Measurements from ENCODE around the gene MED19. TPM values are rescaled to one million over a fixed set of nuclear protein-coding genes. Genes with fewer than 3 reads are reported as not detected.

Gene MED19
- total and polyA plus RNA-seq, 3 donors from 2014 or later = 48.3 to 52.3 (median 49.9) TPM

GRCh38 chr11:57659669-57660068 lies 52.3 kb downstream of the MED19 start:
- peaks cover 7% of the 10 kb centered on the region for H3K4me1 ChIP-seq
- H3K36me3 ChIP-seq (ENCODE audit: low read depth, missing control alignments) = no peaks in the 10 kb centered on the region
- no peaks in the 10 kb centered on the region for H3K27me3 ChIP-seq
- no peak overlapping the region for H3K4me3 ChIP-seq
- TF ChIP-seq POLR2A (IDR thresholded peaks at IDR 0.05) = no peak
- TF ChIP-seq CTCF (IDR thresholded peaks at IDR 0.05) = no peak
- DNase-seq = no peak
- WGBS, 2 donors = 92 to 95% methylated on average over 14 of the region's 14 CpGs
- no peak overlapping the region for H3K27ac ChIP-seq
- H3K9me3 ChIP-seq = no peaks in the 10 kb centered on the region
- intact Hi-C loops (cut with DNase I; ENCODE audit: low total_unique reads) = no loop called here

GRCh38 chr11:57658023-57658361 lies 54.0 kb downstream of the MED19 start:
- DNase-seq = no peak
- 1% methylated on average over 8 of the region's 8 CpGs for WGBS, 2 donors
- H3K9me3 ChIP-seq = no peaks in the 10 kb centered on the region
- TF ChIP-seq CTCF (IDR thresholded peaks at IDR 0.05) (no peak), POLR2A (IDR thresholded peaks at IDR 0.05) (no peak)
- no peaks in the 10 kb centered on the region for H3K36me3 ChIP-seq (ENCODE audit: low read depth, missing control alignments)
- peak overlapping the region; percentile 63 to 68 for H3K4me3 ChIP-seq
- peak overlapping the region; percentile 7 to 9 for H3K27ac ChIP-seq
- intact Hi-C loops (cut with DNase I; ENCODE audit: low total_unique reads) = no loop called here
- H3K4me1 ChIP-seq = peaks cover 7% of the 10 kb centered on the region
- H3K27me3 ChIP-seq = no peaks in the 10 kb centered on the region

GRCh38 chr11:57657194-57658022 lies 54.6 kb downstream of the MED19 start, which contains the start of gene CLP1:
Gene CLP1 (plus strand): TSS chr11:57657762. CDS start chr11:57659477, 1,715 bp downstream.
- Histone ChIP-seq H3K27me3 (no peaks in the 10 kb centered on the region), H3K4me1 (peaks cover 7% of the 10 kb centered on the region), H3K4me3 (peak within 1 kb of the TSS; percentile 63 to 68), H3K36me3 (ENCODE audit: low read depth, missing control alignments) (no peaks in the 10 kb centered on the region), H3K9me3 (no peaks in the 10 kb centered on the region), H3K27ac (peak within 1 kb of the TSS; percentile 72 to 91)
- DNase-seq = peak; percentile 100
- TF ChIP-seq CTCF (IDR thresholded peaks at IDR 0.05) = peak in 1 of 3 experiments; percentile 4
- peak; percentile 41 for TF ChIP-seq POLR2A (IDR thresholded peaks at IDR 0.05)
- WGBS, 2 donors = 0 to 1% methylated on average over 22 to 35 of the region's 45 CpGs
- intact Hi-C loops (cut with DNase I; ENCODE audit: low total_unique reads) = no loop called here

GRCh38 chr11:57656885-57657193 lies 55.2 kb downstream of the MED19 start:
- Histone ChIP-seq H3K4me1 (peaks cover 7% of the 10 kb centered on the region), H3K27ac (peak overlapping the region; percentile 72 to 91), H3K9me3 (no peaks in the 10 kb centered on the region), H3K36me3 (ENCODE audit: low read depth, missing control alignments) (no peaks in the 10 kb centered on the region), H3K4me3 (peak overlapping the region; percentile 63 to 68), H3K27me3 (no peaks in the 10 kb centered on the region)
- 12 to 20% methylated on average over 5 of the region's 5 CpGs for WGBS, 2 donors
- DNase-seq = no peak
- intact Hi-C loops (cut with DNase I; ENCODE audit: low total_unique reads) = no loop called here
- TF ChIP-seq CTCF (IDR thresholded peaks at IDR 0.05) = no peak
- TF ChIP-seq POLR2A (IDR thresholded peaks at IDR 0.05) = no peak

Small RNA genes within 50 kb of the gene (small RNA-seq; reads per million reads assigned to genes)
- 0 reads per million in 2 donors for gene TMX2-CTNND1

Other genes starting within 250 kb of the MED19 start
- 10 to 100 TPM; 12.2 to 12.3 TPM for gene SLC43A1, start 196.5 kb downstream of the MED19 start, total RNA-seq
- 6.5 TPM for gene SLC43A1, start 196.5 kb downstream of the MED19 start, polyA plus RNA-seq (ENCODE audit: insufficient read depth, low read depth, low replicate concordance)
- gene TIMM10, start 181.5 kb downstream of the MED19 start, total RNA-seq = 10 to 100 TPM; 27.7 to 49.1 TPM
- gene TIMM10, start 181.5 kb downstream of the MED19 start, polyA plus RNA-seq (ENCODE audit: insufficient read depth, low read depth, low replicate concordance) = 56.9 TPM
- under 1 TPM; 0.37 to 0.47 TPM for gene SMTNL1, start 174.6 kb downstream of the MED19 start, total RNA-seq
- 2.0 TPM for gene SMTNL1, start 174.6 kb downstream of the MED19 start, polyA plus RNA-seq (ENCODE audit: insufficient read depth, low read depth, low replicate concordance)
- gene UBE2L6, start 144.5 kb downstream of the MED19 start, total RNA-seq = 10 to 100 TPM; 13.3 to 19.8 TPM
- gene UBE2L6, start 144.5 kb downstream of the MED19 start, polyA plus RNA-seq (ENCODE audit: insufficient read depth, low read depth, low replicate concordance) = 43.6 TPM
- gene SERPING1, start 114.5 kb downstream of the MED19 start, total RNA-seq = 100 to 1,000 TPM in 1 of 2 donors, 10 to 100 TPM in 1; 53.6 to 113 TPM
- gene SERPING1, start 114.5 kb downstream of the MED19 start, polyA plus RNA-seq (ENCODE audit: insufficient read depth, low read depth, low replicate concordance) = 273 TPM
- 1 to 10 TPM; 1.4 to 3.4 TPM for gene YPEL4, start 62.3 kb downstream of the MED19 start, total RNA-seq
- gene YPEL4, start 62.3 kb downstream of the MED19 start, polyA plus RNA-seq (ENCODE audit: insufficient read depth, low read depth, low replicate concordance) = 4.2 TPM
- 10 to 100 TPM; 15.5 to 19.8 TPM for gene CLP1, start 54.5 kb downstream of the MED19 start, total RNA-seq
- gene CLP1, start 54.5 kb downstream of the MED19 start, polyA plus RNA-seq (ENCODE audit: insufficient read depth, low read depth, low replicate concordance) = 14.4 TPM
- 10 to 100 TPM; 75.4 to 79.8 TPM for gene ZDHHC5, start 44.1 kb downstream of the MED19 start, total RNA-seq
- gene ZDHHC5, start 44.1 kb downstream of the MED19 start, polyA plus RNA-seq (ENCODE audit: insufficient read depth, low read depth, low replicate concordance) = 124 TPM
- gene TMX2, start 378 bp upstream of the MED19 start, total RNA-seq = 10 to 100 TPM; 73.3 to 85.9 TPM
- gene TMX2, start 378 bp upstream of the MED19 start, polyA plus RNA-seq (ENCODE audit: insufficient read depth, low read depth, low replicate concordance) = 88.6 TPM
- 100 to 1,000 TPM; 157 to 222 TPM for gene SELENOH, start 29.3 kb upstream of the MED19 start, total RNA-seq
- 71.3 TPM for gene SELENOH, start 29.3 kb upstream of the MED19 start, polyA plus RNA-seq (ENCODE audit: insufficient read depth, low read depth, low replicate concordance)
- 1 to 10 TPM; 3.1 to 7.2 TPM for gene BTBD18, start 39.6 kb upstream of the MED19 start, total RNA-seq
- gene BTBD18, start 39.6 kb upstream of the MED19 start, polyA plus RNA-seq (ENCODE audit: insufficient read depth, low read depth, low replicate concordance) = 2.8 TPM
- 100 to 1,000 TPM; 178 to 227 TPM for gene CTNND1, start 49.6 kb upstream of the MED19 start, total RNA-seq
- gene CTNND1, start 49.6 kb upstream of the MED19 start, polyA plus RNA-seq (ENCODE audit: insufficient read depth, low read depth, low replicate concordance) = 134 TPM

Measured in testis (tissue), 3 donors.